ENCODE measurements around the gene ZNF687. TPM values are rescaled to one million over a fixed set of nuclear protein-coding genes. Genes with fewer than 3 reads are reported as not detected.

The ZNF687 gene
- total RNA-seq, 1 experiment from 2014 or later, result 34.3 TPM

DNA sequence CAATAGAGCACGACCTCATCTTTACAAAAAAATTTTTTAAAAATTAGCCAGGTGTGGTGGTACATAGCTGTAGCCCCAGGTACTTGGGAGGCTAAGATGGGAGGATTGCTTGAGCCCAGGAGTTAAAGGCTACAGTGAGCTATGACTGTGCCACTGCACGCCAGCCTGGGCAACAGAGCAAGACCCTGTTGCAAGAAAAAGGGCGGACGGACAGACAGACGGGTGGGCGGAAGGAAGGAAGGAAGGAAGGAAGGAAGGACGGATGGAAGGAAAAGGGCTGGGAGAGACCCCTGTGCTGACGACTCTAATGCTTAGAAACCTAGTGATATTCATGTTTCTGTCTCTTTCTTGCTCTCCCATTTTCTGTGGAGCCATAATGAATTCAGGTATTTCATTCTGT lies 30.7 kb downstream of the ZNF687 start:
- ChIA-PET POLR2A (interaction anchor here (1.2 to 3.0 kb wide), 4 partner anchors 8 to 28 kb away, joined by 4 to 18 read pairs (median 8); partner anchors contain the start of gene PI4KB), RAD21 (ENCODE audit: low non-redundant PET in 1 of 2, low total read pairs in 2 of 2, uncharacterized antibody in 2 of 2, unreplicated experiment in 2 of 2) (no interaction called here), CTCF (interaction anchor here (1.0 to 4.8 kb wide), 3 partner anchors 14 to 524 kb away, joined by 3 to 33 read pairs (median 7); partner anchors contain the start of gene PI4KB)
- DNase-seq (ENCODE audit: low read depth, low spot score) (no peak), ATAC-seq (no peak)
- Histone ChIP-seq H4K20me1 (ENCODE audit: insufficient read depth) (no peaks in the 10 kb centered on the region), H3K4me2 (ENCODE audit: low read length) (no peak overlapping the region), H3K9ac (ENCODE audit: low read length) (no peak overlapping the region), H3K9me3 (ENCODE audit: control insufficient read depth in 1 of 2, insufficient read depth in 1 of 2, low read depth in 1 of 2, low read length in 2 of 2) (no peaks in the 10 kb centered on the region), H3K27me3 (ENCODE audit: insufficient read depth, low read length) (no peaks in the 10 kb centered on the region), H3K27ac (ENCODE audit: low read depth, low read length) (no peak overlapping the region), H3K79me2 (ENCODE audit: insufficient read depth, low read length) (peaks cover 3% of the 10 kb centered on the region; the same call in 1 of the 2 replicates), H3K4me3 (replicated peaks in 1 of 2; ENCODE audit: low read depth in 1 of 2, low read length in 2 of 2) (no peak overlapping the region), H3K36me3 (ENCODE audit: control insufficient read depth in 1 of 2, insufficient read depth in 2 of 2, low read length in 2 of 2) (peaks cover 0 to 8% of the 10 kb centered on the region in 2 experiments; a peak in 2 of 4 replicates), H3K9me2 (ENCODE audit: insufficient read depth) (no peaks in the 10 kb centered on the region), H3K4me1 (ENCODE audit: control insufficient read depth in 1 of 2, insufficient read depth in 2 of 2, low read length in 2 of 2) (peaks cover 16 to 34% of the 10 kb centered on the region in 2 experiments), H2AFZ (ENCODE audit: low read depth, low read length, poor library complexity, severe bottlenecking) (no peak overlapping the region)
- TF ChIP-seq FOSL1 (IDR thresholded peaks at IDR 0.05; ENCODE audit: low read depth) (no peak), EGR1 (IDR thresholded peaks at IDR 0.05; ENCODE audit: low read depth) (no peak), SRF (IDR thresholded peaks at IDR 0.05; ENCODE audit: low read depth) (no peak), CBX3 (IDR thresholded peaks at IDR 0.05; ENCODE audit: low read depth) (no peak), SP1 (IDR thresholded peaks at IDR 0.05; ENCODE audit: low read depth) (no peak), TCF7L2 (IDR thresholded peaks at IDR 0.05; ENCODE audit: borderline replicate concordance, extremely low read depth, insufficient read depth, insufficient read length) (no peak), POLR2AphosphoS5 (IDR thresholded peaks at IDR 0.05; ENCODE audit: low read depth, low read length) (no peak), RAD21 (IDR thresholded peaks at IDR 0.05; ENCODE audit: low read depth) (no peak), EZH2 (IDR thresholded peaks at IDR 0.05) (no peak), YY1 (IDR thresholded peaks at IDR 0.05; ENCODE audit: extremely low read depth, insufficient replicate concordance, low read depth, low read length) (no peak), ZFX (IDR thresholded peaks at IDR 0.05) (no peak), ELF1 (IDR thresholded peaks at IDR 0.05; ENCODE audit: borderline replicate concordance, low read depth) (no peak), POLR2A (IDR thresholded peaks at IDR 0.05; ENCODE audit: borderline replicate concordance, extremely low read depth, insufficient read depth, insufficient read length) (no peak)
- TF ChIP-seq, protein P1, sequence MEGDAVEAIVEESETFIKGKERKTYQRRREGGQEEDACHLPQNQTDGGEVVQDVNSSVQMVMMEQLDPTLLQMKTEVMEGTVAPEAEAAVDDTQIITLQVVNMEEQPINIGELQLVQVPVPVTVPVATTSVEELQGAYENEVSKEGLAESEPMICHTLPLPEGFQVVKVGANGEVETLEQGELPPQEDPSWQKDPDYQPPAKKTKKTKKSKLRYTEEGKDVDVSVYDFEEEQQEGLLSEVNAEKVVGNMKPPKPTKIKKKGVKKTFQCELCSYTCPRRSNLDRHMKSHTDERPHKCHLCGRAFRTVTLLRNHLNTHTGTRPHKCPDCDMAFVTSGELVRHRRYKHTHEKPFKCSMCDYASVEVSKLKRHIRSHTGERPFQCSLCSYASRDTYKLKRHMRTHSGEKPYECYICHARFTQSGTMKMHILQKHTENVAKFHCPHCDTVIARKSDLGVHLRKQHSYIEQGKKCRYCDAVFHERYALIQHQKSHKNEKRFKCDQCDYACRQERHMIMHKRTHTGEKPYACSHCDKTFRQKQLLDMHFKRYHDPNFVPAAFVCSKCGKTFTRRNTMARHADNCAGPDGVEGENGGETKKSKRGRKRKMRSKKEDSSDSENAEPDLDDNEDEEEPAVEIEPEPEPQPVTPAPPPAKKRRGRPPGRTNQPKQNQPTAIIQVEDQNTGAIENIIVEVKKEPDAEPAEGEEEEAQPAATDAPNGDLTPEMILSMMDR (IDR thresholded peaks at IDR 0.05 in 2 of 3, conservative IDR thresholded peaks at IDR 0.05 in 1 of 3; ENCODE audit: borderline replicate concordance in 1 of 3, insufficient read depth in 1 of 3, low read depth in 2 of 3, low read length in 2 of 3), result no peak
- TF ChIP-seq, protein P2, sequence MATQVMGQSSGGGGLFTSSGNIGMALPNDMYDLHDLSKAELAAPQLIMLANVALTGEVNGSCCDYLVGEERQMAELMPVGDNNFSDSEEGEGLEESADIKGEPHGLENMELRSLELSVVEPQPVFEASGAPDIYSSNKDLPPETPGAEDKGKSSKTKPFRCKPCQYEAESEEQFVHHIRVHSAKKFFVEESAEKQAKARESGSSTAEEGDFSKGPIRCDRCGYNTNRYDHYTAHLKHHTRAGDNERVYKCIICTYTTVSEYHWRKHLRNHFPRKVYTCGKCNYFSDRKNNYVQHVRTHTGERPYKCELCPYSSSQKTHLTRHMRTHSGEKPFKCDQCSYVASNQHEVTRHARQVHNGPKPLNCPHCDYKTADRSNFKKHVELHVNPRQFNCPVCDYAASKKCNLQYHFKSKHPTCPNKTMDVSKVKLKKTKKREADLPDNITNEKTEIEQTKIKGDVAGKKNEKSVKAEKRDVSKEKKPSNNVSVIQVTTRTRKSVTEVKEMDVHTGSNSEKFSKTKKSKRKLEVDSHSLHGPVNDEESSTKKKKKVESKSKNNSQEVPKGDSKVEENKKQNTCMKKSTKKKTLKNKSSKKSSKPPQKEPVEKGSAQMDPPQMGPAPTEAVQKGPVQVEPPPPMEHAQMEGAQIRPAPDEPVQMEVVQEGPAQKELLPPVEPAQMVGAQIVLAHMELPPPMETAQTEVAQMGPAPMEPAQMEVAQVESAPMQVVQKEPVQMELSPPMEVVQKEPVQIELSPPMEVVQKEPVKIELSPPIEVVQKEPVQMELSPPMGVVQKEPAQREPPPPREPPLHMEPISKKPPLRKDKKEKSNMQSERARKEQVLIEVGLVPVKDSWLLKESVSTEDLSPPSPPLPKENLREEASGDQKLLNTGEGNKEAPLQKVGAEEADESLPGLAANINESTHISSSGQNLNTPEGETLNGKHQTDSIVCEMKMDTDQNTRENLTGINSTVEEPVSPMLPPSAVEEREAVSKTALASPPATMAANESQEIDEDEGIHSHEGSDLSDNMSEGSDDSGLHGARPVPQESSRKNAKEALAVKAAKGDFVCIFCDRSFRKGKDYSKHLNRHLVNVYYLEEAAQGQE (IDR thresholded peaks at IDR 0.05; ENCODE audit: low read depth), result no peak
- TF ChIP-seq, protein P3, sequence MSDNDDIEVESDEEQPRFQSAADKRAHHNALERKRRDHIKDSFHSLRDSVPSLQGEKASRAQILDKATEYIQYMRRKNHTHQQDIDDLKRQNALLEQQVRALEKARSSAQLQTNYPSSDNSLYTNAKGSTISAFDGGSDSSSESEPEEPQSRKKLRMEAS (IDR thresholded peaks at IDR 0.05), result no peak
- TF ChIP-seq, protein P4, sequence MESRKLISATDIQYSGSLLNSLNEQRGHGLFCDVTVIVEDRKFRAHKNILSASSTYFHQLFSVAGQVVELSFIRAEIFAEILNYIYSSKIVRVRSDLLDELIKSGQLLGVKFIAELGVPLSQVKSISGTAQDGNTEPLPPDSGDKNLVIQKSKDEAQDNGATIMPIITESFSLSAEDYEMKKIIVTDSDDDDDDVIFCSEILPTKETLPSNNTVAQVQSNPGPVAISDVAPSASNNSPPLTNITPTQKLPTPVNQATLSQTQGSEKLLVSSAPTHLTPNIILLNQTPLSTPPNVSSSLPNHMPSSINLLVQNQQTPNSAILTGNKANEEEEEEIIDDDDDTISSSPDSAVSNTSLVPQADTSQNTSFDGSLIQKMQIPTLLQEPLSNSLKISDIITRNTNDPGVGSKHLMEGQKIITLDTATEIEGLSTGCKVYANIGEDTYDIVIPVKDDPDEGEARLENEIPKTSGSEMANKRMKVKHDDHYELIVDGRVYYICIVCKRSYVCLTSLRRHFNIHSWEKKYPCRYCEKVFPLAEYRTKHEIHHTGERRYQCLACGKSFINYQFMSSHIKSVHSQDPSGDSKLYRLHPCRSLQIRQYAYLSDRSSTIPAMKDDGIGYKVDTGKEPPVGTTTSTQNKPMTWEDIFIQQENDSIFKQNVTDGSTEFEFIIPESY (IDR thresholded peaks at IDR 0.05; ENCODE audit: extremely low read depth, insufficient replicate concordance, low read length), result no peak
- intact Hi-C loops (cut with micrococcal nuclease), result no loop called here
- no TSS peak for BruUV-seq (replicated peaks)

Measured in HCT116 (cell line).